ENCODE measurements around the gene RNASEH2B.

- TF ChIP-seq, protein P1, sequence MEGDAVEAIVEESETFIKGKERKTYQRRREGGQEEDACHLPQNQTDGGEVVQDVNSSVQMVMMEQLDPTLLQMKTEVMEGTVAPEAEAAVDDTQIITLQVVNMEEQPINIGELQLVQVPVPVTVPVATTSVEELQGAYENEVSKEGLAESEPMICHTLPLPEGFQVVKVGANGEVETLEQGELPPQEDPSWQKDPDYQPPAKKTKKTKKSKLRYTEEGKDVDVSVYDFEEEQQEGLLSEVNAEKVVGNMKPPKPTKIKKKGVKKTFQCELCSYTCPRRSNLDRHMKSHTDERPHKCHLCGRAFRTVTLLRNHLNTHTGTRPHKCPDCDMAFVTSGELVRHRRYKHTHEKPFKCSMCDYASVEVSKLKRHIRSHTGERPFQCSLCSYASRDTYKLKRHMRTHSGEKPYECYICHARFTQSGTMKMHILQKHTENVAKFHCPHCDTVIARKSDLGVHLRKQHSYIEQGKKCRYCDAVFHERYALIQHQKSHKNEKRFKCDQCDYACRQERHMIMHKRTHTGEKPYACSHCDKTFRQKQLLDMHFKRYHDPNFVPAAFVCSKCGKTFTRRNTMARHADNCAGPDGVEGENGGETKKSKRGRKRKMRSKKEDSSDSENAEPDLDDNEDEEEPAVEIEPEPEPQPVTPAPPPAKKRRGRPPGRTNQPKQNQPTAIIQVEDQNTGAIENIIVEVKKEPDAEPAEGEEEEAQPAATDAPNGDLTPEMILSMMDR (IDR thresholded peaks at IDR 0.05; ENCODE audit: poor library complexity, severe bottlenecking), result no peak
- no peak for TF ChIP-seq EZH2 (IDR thresholded peaks at IDR 0.05; ENCODE audit: borderline replicate concordance, insufficient read depth, low read length, poor library complexity, severe bottlenecking)
- TF ChIP-seq, protein P2, sequence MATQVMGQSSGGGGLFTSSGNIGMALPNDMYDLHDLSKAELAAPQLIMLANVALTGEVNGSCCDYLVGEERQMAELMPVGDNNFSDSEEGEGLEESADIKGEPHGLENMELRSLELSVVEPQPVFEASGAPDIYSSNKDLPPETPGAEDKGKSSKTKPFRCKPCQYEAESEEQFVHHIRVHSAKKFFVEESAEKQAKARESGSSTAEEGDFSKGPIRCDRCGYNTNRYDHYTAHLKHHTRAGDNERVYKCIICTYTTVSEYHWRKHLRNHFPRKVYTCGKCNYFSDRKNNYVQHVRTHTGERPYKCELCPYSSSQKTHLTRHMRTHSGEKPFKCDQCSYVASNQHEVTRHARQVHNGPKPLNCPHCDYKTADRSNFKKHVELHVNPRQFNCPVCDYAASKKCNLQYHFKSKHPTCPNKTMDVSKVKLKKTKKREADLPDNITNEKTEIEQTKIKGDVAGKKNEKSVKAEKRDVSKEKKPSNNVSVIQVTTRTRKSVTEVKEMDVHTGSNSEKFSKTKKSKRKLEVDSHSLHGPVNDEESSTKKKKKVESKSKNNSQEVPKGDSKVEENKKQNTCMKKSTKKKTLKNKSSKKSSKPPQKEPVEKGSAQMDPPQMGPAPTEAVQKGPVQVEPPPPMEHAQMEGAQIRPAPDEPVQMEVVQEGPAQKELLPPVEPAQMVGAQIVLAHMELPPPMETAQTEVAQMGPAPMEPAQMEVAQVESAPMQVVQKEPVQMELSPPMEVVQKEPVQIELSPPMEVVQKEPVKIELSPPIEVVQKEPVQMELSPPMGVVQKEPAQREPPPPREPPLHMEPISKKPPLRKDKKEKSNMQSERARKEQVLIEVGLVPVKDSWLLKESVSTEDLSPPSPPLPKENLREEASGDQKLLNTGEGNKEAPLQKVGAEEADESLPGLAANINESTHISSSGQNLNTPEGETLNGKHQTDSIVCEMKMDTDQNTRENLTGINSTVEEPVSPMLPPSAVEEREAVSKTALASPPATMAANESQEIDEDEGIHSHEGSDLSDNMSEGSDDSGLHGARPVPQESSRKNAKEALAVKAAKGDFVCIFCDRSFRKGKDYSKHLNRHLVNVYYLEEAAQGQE (IDR thresholded peaks at IDR 0.05; ENCODE audit: borderline replicate concordance), result no peak
- TF ChIP-seq POLR2AphosphoS5 (IDR thresholded peaks at IDR 0.05), result no peak
- TF ChIP-seq TAF1 (IDR thresholded peaks at IDR 0.05; ENCODE audit: low read depth), result no peak
- no peak for TF ChIP-seq RAD21 (conservative IDR thresholded peaks at IDR 0.05)
- TF ChIP-seq EP300 (conservative IDR thresholded peaks at IDR 0.05; ENCODE audit: poor library complexity, severe bottlenecking), result no peak
- no peak for TF ChIP-seq MXI1 (conservative IDR thresholded peaks at IDR 0.05; ENCODE audit: poor library complexity, severe bottlenecking)
- TF ChIP-seq SMC3 (conservative IDR thresholded peaks at IDR 0.05; ENCODE audit: poor library complexity), result no peak
Observed at GRCh38 chr13:50911081-50911631, 1.6 kb downstream of the RNASEH2B start.

All from neural cell (in vitro differentiated cells).